ENCODE results near the gene EDEM2.
"Not testable (repeated sequence)": the region's sequence is repeated elsewhere in the genome, so short reads cannot be mapped to it uniquely, and the experiment has no call there.

EDEM2 gene

GRCh38 chr20:35085477-35086225 is 61.5 kb downstream of the EDEM2 start:
- peak; percentile 13 for DNase-seq

GRCh38 chr20:35084998-35085397 is 62.1 kb downstream of the EDEM2 start:
- no peak for DNase-seq

- DNase-seq = not testable (repeated sequence)
Observed at GRCh38 chr20:35080348-35080642, 66.8 kb downstream of the EDEM2 start.

GRCh38 chr20:35079472-35080347 is 67.4 kb downstream of the EDEM2 start:
- DNase-seq = no peak

- no peak for DNase-seq
Observed at GRCh38 chr20:35077872-35078271, 69.3 kb downstream of the EDEM2 start.

- DNase-seq = no peak
Observed at GRCh38 chr20:35077341-35077740, 69.8 kb downstream of the EDEM2 start.

GRCh38 chr20:35071436-35072153 is 75.5 kb downstream of the EDEM2 start:
- not testable (repeated sequence) for DNase-seq

GRCh38 chr20:35066194-35066593 is 80.9 kb downstream of the EDEM2 start:
- no peak for DNase-seq

All from NCI-H2029 (cell line).